Measurements from ENCODE around the gene GDF3. TPM values are rescaled to one million over a fixed set of nuclear protein-coding genes. Genes with fewer than 3 reads are reported as not detected.
"Not testable (repeated sequence)": the region's sequence is repeated elsewhere in the genome, so short reads cannot be mapped to it uniquely, and the experiment has no call there.

Gene GDF3
- 214 TPM for polyA plus RNA-seq (2013, experiment 1 of 2)
- polyA plus RNA-seq (2013, experiment 2 of 2) = 215 TPM

DNA sequence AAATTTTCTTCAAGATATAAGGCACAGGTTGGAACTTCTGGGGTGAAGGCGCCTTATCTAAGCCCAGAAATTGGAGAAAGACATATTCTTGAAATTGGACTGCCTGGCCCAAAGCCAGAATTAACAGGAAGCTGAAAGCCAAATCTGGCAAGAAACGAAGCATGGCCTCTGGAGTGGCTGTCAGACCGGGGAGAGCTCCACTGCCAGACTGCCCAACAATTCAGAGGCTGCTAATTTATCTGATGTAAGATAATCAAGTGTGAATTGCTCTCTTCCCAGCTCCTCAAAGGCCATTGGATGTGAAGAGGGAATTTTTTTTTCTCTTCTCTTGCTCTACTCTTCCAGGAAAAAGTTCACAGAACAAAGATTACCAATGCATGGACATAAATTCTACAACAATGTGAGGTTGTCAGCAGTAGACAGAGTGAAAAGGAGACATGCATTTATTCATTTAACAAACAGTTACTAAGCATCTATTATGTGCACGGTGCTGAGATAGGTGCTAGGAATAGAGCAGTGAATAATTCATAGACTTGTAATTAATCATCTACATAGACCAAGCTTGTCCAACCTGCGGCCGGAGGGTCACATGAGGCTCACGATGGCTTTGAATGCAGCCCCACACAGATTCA, at the start of gene GDF3:
Gene GDF3, minus strand, starts transcription at position 210 of the 632 bp plus-strand sequence. Its CDS starts 47 bp downstream, at position 163.
- H3K4ac ChIP-seq (ENCODE audit: low read depth, low read length) = peak within 1 kb of the TSS; percentile 59
- H2BK15ac ChIP-seq (replicated peaks; ENCODE audit: low read depth) = peak within 1 kb of the TSS; percentile 57
- H3K23ac ChIP-seq (ENCODE audit: low read length) = no peak within 1 kb of the TSS
- H3K36me3 ChIP-seq (ENCODE audit: control insufficient read depth, insufficient read depth, low read length) = no peaks in the 10 kb centered on the region
- H3K9ac ChIP-seq (ENCODE audit: low read length) = no peak within 1 kb of the TSS
- H2BK120ac ChIP-seq (ENCODE audit: low read depth, low read length) = no peak within 1 kb of the TSS
- H3K4me1 ChIP-seq (ENCODE audit: control insufficient read depth, low read depth, low read length) = peaks cover 7% of the 10 kb centered on the region
- peak within 1 kb of the TSS; percentile 97 for H4K8ac ChIP-seq (ENCODE audit: low read depth, low read length)
- DNase-seq = peak; percentile 92
- no peaks in the 10 kb centered on the region for H3K27me3 ChIP-seq (ENCODE audit: insufficient read depth, low read length, poor library complexity)
- no peaks in the 10 kb centered on the region for H3K79me1 ChIP-seq (ENCODE audit: low read length)
- H2AK5ac ChIP-seq (ENCODE audit: low read length) = no peak within 1 kb of the TSS
- H3K27ac ChIP-seq (ENCODE audit: low read depth, low read length) = peak within 1 kb of the TSS; percentile 84
- H3K4me2 ChIP-seq (ENCODE audit: low read length) = no peak within 1 kb of the TSS
- H3K56ac ChIP-seq (ENCODE audit: low read length) = peak within 1 kb of the TSS; percentile 63
- no peak within 1 kb of the TSS for H3K4me3 ChIP-seq (ENCODE audit: low read length)
- no peak within 1 kb of the TSS for H4K5ac ChIP-seq (ENCODE audit: low read length)
- peak within 1 kb of the TSS; percentile 98 for H3K18ac ChIP-seq (ENCODE audit: low read length)
- no CpG with 5 or more reads among the region's 7 CpGs for WGBS (ENCODE audit: extremely low coverage, insufficient coverage, low lambda C conversion rate)
- H3K79me2 ChIP-seq (ENCODE audit: control insufficient read depth, insufficient read depth, low read length) = no peaks in the 10 kb centered on the region
- H2BK5ac ChIP-seq (ENCODE audit: low read length) = peak within 1 kb of the TSS; percentile 1

DNA sequence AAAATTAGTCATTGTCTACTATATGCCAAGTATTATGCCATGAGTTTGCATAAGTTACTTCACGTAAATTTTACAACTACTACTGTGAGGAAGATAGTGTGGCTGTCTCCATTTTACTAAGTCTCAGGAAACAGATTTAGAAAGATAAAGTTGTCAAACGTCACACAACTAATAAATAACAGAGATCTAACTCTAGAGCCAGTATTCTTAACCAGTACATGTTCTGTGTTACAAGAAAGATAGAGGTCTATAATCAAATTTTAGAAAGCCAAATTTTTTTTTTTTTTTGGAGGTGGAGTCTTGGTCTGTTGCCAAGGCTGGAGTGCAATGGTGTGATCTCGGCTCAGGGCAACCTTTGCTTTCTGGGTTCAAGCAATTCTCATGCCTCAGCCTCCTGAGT, 37.4 kb upstream of the GDF3 start:
- Histone ChIP-seq H3K56ac (ENCODE audit: low read length) (no peak overlapping the region), H2BK120ac (ENCODE audit: low read depth, low read length) (no peak overlapping the region), H3K9ac (ENCODE audit: low read length) (no peak overlapping the region), H3K23ac (ENCODE audit: low read length) (no peak overlapping the region), H3K36me3 (ENCODE audit: control insufficient read depth, insufficient read depth, low read length) (no peaks in the 10 kb centered on the region), H3K18ac (ENCODE audit: low read length) (no peak overlapping the region), H3K4ac (ENCODE audit: low read depth, low read length) (no peak overlapping the region), H4K8ac (ENCODE audit: low read depth, low read length) (no peak overlapping the region), H3K4me2 (ENCODE audit: low read length) (no peak overlapping the region), H3K27me3 (ENCODE audit: insufficient read depth, low read length, poor library complexity) (no peaks in the 10 kb centered on the region), H3K4me1 (ENCODE audit: control insufficient read depth, low read depth, low read length) (no peaks in the 10 kb centered on the region), H2AK5ac (ENCODE audit: low read length) (no peak overlapping the region), H4K5ac (ENCODE audit: low read length) (no peak overlapping the region), H2BK5ac (ENCODE audit: low read length) (no peak overlapping the region), H3K79me1 (ENCODE audit: low read length) (no peaks in the 10 kb centered on the region), H3K27ac (ENCODE audit: low read depth, low read length) (no peak overlapping the region), H3K4me3 (ENCODE audit: low read length) (no peak overlapping the region), H2BK15ac (replicated peaks; ENCODE audit: low read depth) (no peak overlapping the region), H3K79me2 (ENCODE audit: control insufficient read depth, insufficient read depth, low read length) (no peaks in the 10 kb centered on the region)
- DNase-seq = no peak
- WGBS (ENCODE audit: extremely low coverage, insufficient coverage, low lambda C conversion rate) = no CpG with 5 or more reads among the region's 3 CpGs

DNA sequence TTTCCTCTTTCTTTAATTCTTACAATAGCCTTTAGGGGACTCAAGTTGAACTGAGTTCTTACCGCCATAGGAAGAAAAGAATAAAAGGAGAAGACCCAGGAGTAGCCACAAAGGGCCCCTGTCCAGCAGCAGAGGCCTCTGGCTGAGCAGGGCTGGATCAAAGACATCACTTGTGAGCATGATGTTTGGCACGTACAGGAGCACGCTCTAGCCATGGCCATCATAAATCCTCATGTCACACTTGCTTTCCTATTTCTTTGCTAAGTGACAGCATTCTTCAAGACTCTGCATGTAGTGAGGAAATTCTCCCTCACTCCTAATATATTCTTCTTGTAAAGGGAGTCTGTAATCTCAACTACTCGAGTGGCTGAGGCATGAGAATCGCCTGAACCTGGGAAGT, 35.9 kb upstream of the GDF3 start:
- no peak overlapping the region for H3K27ac ChIP-seq (ENCODE audit: low read depth, low read length)
- WGBS (ENCODE audit: extremely low coverage, insufficient coverage, low lambda C conversion rate) = no CpG with 5 or more reads among the region's 5 CpGs
- no peak for DNase-seq

DNA sequence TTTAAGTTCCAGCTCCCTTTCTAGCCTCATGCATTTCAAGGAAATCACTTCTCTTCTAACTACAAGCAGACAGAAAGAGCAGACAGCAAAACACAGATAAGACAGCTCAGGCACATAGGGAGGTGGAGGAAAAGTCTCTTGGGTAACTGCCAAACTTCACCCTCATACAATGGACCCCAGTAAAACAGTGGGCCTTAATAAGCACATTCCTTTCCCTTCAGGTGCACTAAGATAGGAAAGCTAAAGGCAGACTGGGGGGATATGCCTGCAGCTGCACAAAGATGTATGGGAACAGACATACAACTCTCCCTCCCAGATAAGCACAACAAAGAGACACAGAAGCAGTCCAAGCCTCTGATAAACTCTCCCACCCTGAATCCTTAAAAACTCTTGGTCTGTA, 35.4 kb upstream of the GDF3 start:
- H3K56ac ChIP-seq (ENCODE audit: low read length); H3K79me2 ChIP-seq (ENCODE audit: control insufficient read depth, insufficient read depth, low read length); H2BK5ac ChIP-seq (ENCODE audit: low read length); H3K4me1 ChIP-seq (ENCODE audit: control insufficient read depth, low read depth, low read length); H2AK5ac ChIP-seq (ENCODE audit: low read length); H3K18ac ChIP-seq (ENCODE audit: low read length); H3K36me3 ChIP-seq (ENCODE audit: control insufficient read depth, insufficient read depth, low read length); H3K27ac ChIP-seq (ENCODE audit: low read depth, low read length); DNase-seq; H3K27me3 ChIP-seq (ENCODE audit: insufficient read depth, low read length, poor library complexity); H3K9ac ChIP-seq (ENCODE audit: low read length); H3K23ac ChIP-seq (ENCODE audit: low read length); H4K5ac ChIP-seq (ENCODE audit: low read length); H3K4me2 ChIP-seq (ENCODE audit: low read length); H3K79me1 ChIP-seq (ENCODE audit: low read length); H4K8ac ChIP-seq (ENCODE audit: low read depth, low read length); H2BK120ac ChIP-seq (ENCODE audit: low read depth, low read length); H3K4me3 ChIP-seq (ENCODE audit: low read length); H2BK15ac ChIP-seq (replicated peaks; ENCODE audit: low read depth); H3K4ac ChIP-seq (ENCODE audit: low read depth, low read length): not testable (repeated sequence)

More for the DNA sequence above, 35.9 kb upstream of the GDF3 start:
- Histone ChIP-seq H2BK120ac (ENCODE audit: low read depth, low read length) (no peak overlapping the region), H3K56ac (ENCODE audit: low read length) (peak overlapping the region; percentile 42), H3K36me3 (ENCODE audit: control insufficient read depth, insufficient read depth, low read length) (no peaks in the 10 kb centered on the region), H3K79me2 (ENCODE audit: control insufficient read depth, insufficient read depth, low read length) (no peaks in the 10 kb centered on the region), H3K79me1 (ENCODE audit: low read length) (no peaks in the 10 kb centered on the region), H3K4ac (ENCODE audit: low read depth, low read length) (no peak overlapping the region), H3K4me1 (ENCODE audit: control insufficient read depth, low read depth, low read length) (no peaks in the 10 kb centered on the region), H3K23ac (ENCODE audit: low read length) (no peak overlapping the region), H3K18ac (ENCODE audit: low read length) (peak overlapping the region; percentile 8), H2AK5ac (ENCODE audit: low read length) (no peak overlapping the region), H4K8ac (ENCODE audit: low read depth, low read length) (no peak overlapping the region), H2BK15ac (replicated peaks; ENCODE audit: low read depth) (no peak overlapping the region), H4K5ac (ENCODE audit: low read length) (no peak overlapping the region), H2BK5ac (ENCODE audit: low read length) (no peak overlapping the region), H3K4me3 (ENCODE audit: low read length) (no peak overlapping the region), H3K9ac (ENCODE audit: low read length) (no peak overlapping the region), H3K4me2 (ENCODE audit: low read length) (no peak overlapping the region), H3K27me3 (ENCODE audit: insufficient read depth, low read length, poor library complexity) (no peaks in the 10 kb centered on the region)

DNA sequence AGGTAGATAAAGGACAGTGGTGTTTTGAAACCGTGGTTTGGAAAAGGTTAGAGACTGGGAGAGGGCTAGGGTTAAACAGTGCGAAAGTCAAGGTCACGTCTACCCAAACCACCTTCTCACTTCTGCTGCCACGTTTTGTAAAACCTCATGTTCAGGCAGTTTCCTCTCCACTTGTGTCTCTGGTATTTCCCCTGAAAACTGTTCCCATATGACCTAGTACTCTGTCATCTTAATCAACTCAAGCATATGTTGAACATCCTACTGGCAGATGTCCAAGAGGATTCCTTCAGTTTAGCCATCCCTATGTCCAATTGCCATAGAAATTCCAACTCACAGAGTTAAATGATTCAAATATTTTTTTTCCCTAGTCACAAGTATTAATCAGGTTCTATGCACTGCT, 34.2 kb upstream of the GDF3 start:
- H3K36me3 ChIP-seq (ENCODE audit: control insufficient read depth, insufficient read depth, low read length) = no peaks in the 10 kb centered on the region
- DNase-seq = no peak
- peak overlapping the region; percentile 18 for H3K18ac ChIP-seq (ENCODE audit: low read length)
- no peaks in the 10 kb centered on the region for H3K79me2 ChIP-seq (ENCODE audit: control insufficient read depth, insufficient read depth, low read length)
- no peak overlapping the region for H2BK5ac ChIP-seq (ENCODE audit: low read length)
- no peak overlapping the region for H3K23ac ChIP-seq (ENCODE audit: low read length)
- no CpG with 5 or more reads among the region's 4 CpGs for WGBS (ENCODE audit: extremely low coverage, insufficient coverage, low lambda C conversion rate)
- no peak overlapping the region for H2AK5ac ChIP-seq (ENCODE audit: low read length)
- H4K8ac ChIP-seq (ENCODE audit: low read depth, low read length) = no peak overlapping the region
- no peak overlapping the region for H2BK120ac ChIP-seq (ENCODE audit: low read depth, low read length)
- H3K27ac ChIP-seq (ENCODE audit: low read depth, low read length) = no peak overlapping the region
- no peak overlapping the region for H3K4ac ChIP-seq (ENCODE audit: low read depth, low read length)
- H3K4me1 ChIP-seq (ENCODE audit: control insufficient read depth, low read depth, low read length) = no peaks in the 10 kb centered on the region
- no peak overlapping the region for H3K4me2 ChIP-seq (ENCODE audit: low read length)
- no peak overlapping the region for H3K56ac ChIP-seq (ENCODE audit: low read length)
- H4K5ac ChIP-seq (ENCODE audit: low read length) = no peak overlapping the region
- no peaks in the 10 kb centered on the region for H3K27me3 ChIP-seq (ENCODE audit: insufficient read depth, low read length, poor library complexity)
- H3K79me1 ChIP-seq (ENCODE audit: low read length) = no peaks in the 10 kb centered on the region
- no peak overlapping the region for H2BK15ac ChIP-seq (replicated peaks; ENCODE audit: low read depth)
- no peak overlapping the region for H3K9ac ChIP-seq (ENCODE audit: low read length)
- no peak overlapping the region for H3K4me3 ChIP-seq (ENCODE audit: low read length)

DNA sequence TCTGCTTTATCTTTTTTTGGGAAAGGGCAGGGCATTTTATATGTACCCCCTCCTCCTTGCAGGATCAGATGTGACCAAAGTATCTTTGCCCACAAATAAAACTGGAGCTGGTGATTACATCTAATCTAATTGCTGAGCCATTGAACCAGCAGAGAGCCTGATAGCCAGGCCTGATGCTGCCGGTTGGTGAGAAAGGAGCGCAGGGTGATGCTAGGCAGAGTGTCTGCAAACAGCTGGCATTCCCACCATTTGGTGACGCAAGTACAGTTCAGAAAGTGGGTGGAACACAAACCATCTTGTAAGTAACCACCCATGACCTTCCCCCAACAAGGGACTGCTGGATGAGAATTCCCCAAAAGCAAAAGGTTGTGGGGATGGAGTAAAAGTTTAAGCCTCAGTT, 28.4 kb upstream of the GDF3 start:
- H3K27ac ChIP-seq (ENCODE audit: low read depth, low read length) = no peak overlapping the region
- H2AK5ac ChIP-seq (ENCODE audit: low read length) = no peak overlapping the region
- H3K9ac ChIP-seq (ENCODE audit: low read length) = no peak overlapping the region
- peak; percentile 85 for DNase-seq
- H3K79me2 ChIP-seq (ENCODE audit: control insufficient read depth, insufficient read depth, low read length) = no peaks in the 10 kb centered on the region
- H2BK15ac ChIP-seq (replicated peaks; ENCODE audit: low read depth) = no peak overlapping the region
- H3K23ac ChIP-seq (ENCODE audit: low read length) = no peak overlapping the region
- no peaks in the 10 kb centered on the region for H3K36me3 ChIP-seq (ENCODE audit: control insufficient read depth, insufficient read depth, low read length)
- H3K4me1 ChIP-seq (ENCODE audit: control insufficient read depth, low read depth, low read length) = no peaks in the 10 kb centered on the region
- H4K5ac ChIP-seq (ENCODE audit: low read length) = no peak overlapping the region
- no peak overlapping the region for H3K18ac ChIP-seq (ENCODE audit: low read length)
- no peaks in the 10 kb centered on the region for H3K79me1 ChIP-seq (ENCODE audit: low read length)
- WGBS (ENCODE audit: extremely low coverage, insufficient coverage, low lambda C conversion rate) = no CpG with 5 or more reads among the region's 3 CpGs
- no peak overlapping the region for H2BK120ac ChIP-seq (ENCODE audit: low read depth, low read length)
- H3K56ac ChIP-seq (ENCODE audit: low read length) = no peak overlapping the region
- H3K27me3 ChIP-seq (ENCODE audit: insufficient read depth, low read length, poor library complexity) = no peaks in the 10 kb centered on the region
- H3K4me3 ChIP-seq (ENCODE audit: low read length) = no peak overlapping the region
- no peak overlapping the region for H3K4me2 ChIP-seq (ENCODE audit: low read length)
- no peak overlapping the region for H3K4ac ChIP-seq (ENCODE audit: low read depth, low read length)
- no peak overlapping the region for H4K8ac ChIP-seq (ENCODE audit: low read depth, low read length)
- H2BK5ac ChIP-seq (ENCODE audit: low read length) = no peak overlapping the region

Data from mesendoderm (in vitro differentiated cells).